ENCODE measurements around the gene DUOX1.
A peak's percentile ranks its signal among the peaks of the same experiment; 100 is the strongest.
"Not testable (repeated sequence)": the region's sequence is repeated elsewhere in the genome, so short reads cannot be mapped to it uniquely, and the experiment has no call there.

Gene DUOX1

GRCh38 chr15:45095661-45096060, 34.1 kb upstream of the DUOX1 start:
- in situ Hi-C loops (cut with MboI; ENCODE audit: low sequenced_read_pairs, unreplicated experiment), result no loop called here
- TF ChIP-seq CTCF (IDR thresholded peaks at IDR 0.05; ENCODE audit: borderline replicate concordance, control extremely low read depth, extremely low read depth, insufficient read depth, missing control alignments), result no peak
- DNase-seq (ENCODE audit: low spot score), result peak; percentile 8

DNA sequence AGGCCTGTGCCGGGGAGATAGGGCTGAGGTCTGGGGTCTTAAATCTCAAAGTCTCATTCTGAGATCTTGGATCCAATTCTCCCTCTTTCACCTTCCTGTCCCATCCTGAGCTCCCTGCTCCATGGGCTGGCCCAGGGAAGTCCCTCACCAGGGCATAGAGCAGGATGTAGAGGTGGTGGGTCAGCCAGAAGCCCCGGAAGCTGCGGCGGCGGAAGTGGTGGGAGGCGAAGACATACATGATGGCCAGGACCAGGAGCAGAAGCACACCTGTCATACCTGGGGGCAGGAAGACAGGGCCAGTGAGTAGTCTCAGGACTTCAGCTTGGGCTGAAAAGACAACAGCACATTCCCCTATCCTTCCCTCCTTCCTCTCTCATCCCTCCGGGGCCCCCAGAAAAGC, 32.3 kb upstream of the DUOX1 start:
- in situ Hi-C loops (cut with MboI; ENCODE audit: low sequenced_read_pairs, unreplicated experiment), result no loop called here
- no peak for TF ChIP-seq CTCF (IDR thresholded peaks at IDR 0.05; ENCODE audit: borderline replicate concordance, control extremely low read depth, extremely low read depth, insufficient read depth, missing control alignments)
- DNase-seq (ENCODE audit: low spot score), result no peak

DNA sequence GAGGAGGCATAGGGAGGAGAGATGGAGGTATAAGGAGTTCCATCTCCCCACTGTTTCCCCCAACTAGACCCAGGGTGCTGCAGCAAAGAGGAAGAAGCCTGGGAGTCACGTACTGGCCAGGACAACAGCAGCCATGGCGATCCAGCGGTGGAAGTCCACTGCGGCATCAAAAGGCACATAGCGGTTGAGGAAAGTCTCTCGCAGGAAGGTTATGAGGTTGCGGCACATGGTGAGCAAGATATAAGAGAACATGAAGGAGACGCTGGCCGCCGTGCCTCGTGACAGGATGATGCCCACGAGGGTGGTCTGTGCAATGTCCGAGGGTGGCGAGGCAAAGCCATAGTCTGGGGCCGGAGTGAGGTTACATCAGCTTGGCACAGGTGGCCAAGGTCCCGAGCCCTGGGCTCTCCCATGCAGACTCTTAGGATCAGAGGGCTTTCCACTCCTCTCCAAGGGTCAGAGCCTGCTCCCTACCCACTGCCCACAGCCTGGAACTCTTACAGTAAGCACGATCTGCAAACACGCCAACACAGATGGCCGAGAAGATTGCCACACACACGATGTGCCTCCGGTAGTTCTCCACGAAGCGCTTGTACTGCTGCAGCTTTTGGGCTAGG, 30.1 kb upstream of the DUOX1 start:
- no peak for TF ChIP-seq CTCF (IDR thresholded peaks at IDR 0.05; ENCODE audit: borderline replicate concordance, control extremely low read depth, extremely low read depth, insufficient read depth, missing control alignments)
- in situ Hi-C loops (cut with MboI; ENCODE audit: low sequenced_read_pairs, unreplicated experiment), result loop anchor here (25.0 kb wide), 1 partner anchor 137 kb away; the partner anchor contains the start of gene TERB2

DNA sequence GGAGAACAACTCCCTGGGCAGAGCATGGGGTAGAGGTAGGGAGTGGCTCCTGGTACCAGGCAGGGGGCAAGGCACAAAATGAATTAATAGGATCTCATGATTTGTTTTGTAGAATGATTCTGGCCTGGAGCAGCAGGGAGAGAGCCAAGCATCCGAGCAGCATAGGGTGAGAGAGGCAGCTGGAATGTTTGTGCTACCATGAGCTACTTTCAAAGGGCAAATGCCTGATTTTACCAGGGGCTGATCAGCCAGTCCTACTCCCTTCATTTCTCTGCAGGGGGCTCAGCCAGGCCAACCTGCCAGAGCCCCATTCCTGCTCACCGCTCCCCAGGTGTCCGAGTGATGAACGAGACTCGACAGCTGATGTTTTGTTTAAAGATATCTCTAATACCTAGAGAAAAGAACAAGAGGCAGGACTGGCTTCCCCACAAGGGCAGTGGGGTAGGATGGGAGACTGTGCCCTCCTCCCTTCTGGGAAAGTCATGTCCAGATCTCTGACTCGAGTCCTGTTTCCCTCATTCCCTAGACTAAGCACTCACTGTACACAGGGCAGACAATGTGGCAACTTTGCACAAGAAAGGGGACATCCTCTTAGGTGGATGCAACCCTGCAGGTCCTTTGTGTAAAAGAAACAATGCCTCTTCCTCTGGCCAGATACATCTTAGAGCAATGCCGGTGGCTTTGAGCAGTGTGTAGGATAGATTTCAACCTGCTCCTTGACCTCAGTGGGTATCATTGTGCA, 28.7 kb upstream of the DUOX1 start:
- TF ChIP-seq CTCF (IDR thresholded peaks at IDR 0.05; ENCODE audit: borderline replicate concordance, control extremely low read depth, extremely low read depth, insufficient read depth, missing control alignments), result no peak
- peak; percentile 16 for DNase-seq (ENCODE audit: low spot score)
- in situ Hi-C loops (cut with MboI; ENCODE audit: low sequenced_read_pairs, unreplicated experiment), result loop anchor here (25.0 kb wide), 1 partner anchor 139 kb away; the partner anchor contains the start of gene TERB2

More for the DNA sequence above, 30.1 kb upstream of the DUOX1 start:
- peak; percentile 14 for DNase-seq (ENCODE audit: low spot score)

GRCh38 chr15:45101749-45102148, 28.0 kb upstream of the DUOX1 start:
- no peak for DNase-seq (ENCODE audit: low spot score)
- no peak for TF ChIP-seq CTCF (IDR thresholded peaks at IDR 0.05; ENCODE audit: borderline replicate concordance, control extremely low read depth, extremely low read depth, insufficient read depth, missing control alignments)
- in situ Hi-C loops (cut with MboI; ENCODE audit: low sequenced_read_pairs, unreplicated experiment), result loop anchor here (25.0 kb wide), 1 partner anchor 139 kb away; the partner anchor contains the start of gene TERB2

DNA sequence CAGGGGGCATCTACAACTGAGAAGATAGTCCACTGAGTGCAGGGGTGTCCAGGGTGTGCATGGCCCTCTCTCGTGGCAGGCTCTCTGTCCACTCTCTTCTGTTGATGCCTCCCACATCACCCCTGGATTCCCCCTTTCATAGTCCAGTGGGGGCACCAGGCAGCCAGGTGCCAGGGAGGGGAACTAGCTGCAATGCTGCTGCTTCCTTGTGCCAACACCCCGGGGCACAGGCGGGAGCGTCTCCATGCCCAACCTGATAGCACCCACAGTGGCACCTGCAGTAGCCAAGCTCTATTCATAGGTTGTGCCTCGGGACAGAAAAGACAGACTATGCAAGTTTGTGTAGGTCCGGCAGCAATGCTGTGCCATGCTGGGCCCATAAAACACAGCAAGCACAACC, 27.6 kb upstream of the DUOX1 start:
- no peak for TF ChIP-seq CTCF (IDR thresholded peaks at IDR 0.05; ENCODE audit: borderline replicate concordance, control extremely low read depth, extremely low read depth, insufficient read depth, missing control alignments)
- in situ Hi-C loops (cut with MboI; ENCODE audit: low sequenced_read_pairs, unreplicated experiment), result loop anchor here (25.0 kb wide), 1 partner anchor 140 kb away; the partner anchor contains the start of gene TERB2
- no peak for DNase-seq (ENCODE audit: low spot score)

GRCh38 chr15:45104170-45104569, 25.6 kb upstream of the DUOX1 start:
- in situ Hi-C loops (cut with MboI; ENCODE audit: low sequenced_read_pairs, unreplicated experiment), result loop anchor here (25.0 kb wide), 1 partner anchor 142 kb away; the partner anchor contains the start of gene TERB2
- not testable (repeated sequence) for DNase-seq (ENCODE audit: low spot score)

All from GM13976 (cell line).